ENCODE data around the gene FANCI.
"Not testable (repeated sequence)": the region's sequence is repeated elsewhere in the genome, so short reads cannot be mapped to it uniquely, and the experiment has no call there.

The FANCI gene

GRCh38 chr15:89225588-89225987, 18.2 kb upstream of the FANCI start:
- DNase-seq (ENCODE audit: low spot score), result no peak

- DNase-seq (ENCODE audit: low spot score), result no peak
These were observed 17.2 kb upstream of the FANCI start for GRCh38 chr15:89226359-89227221.

- DNase-seq (ENCODE audit: low spot score), result no peak
These were observed 16.4 kb upstream of the FANCI start for GRCh38 chr15:89227425-89227824.

- no peak for DNase-seq (ENCODE audit: low spot score)
These were observed 13.5 kb upstream of the FANCI start for GRCh38 chr15:89230277-89230676.

GRCh38 chr15:89231832-89232231, 11.9 kb upstream of the FANCI start:
- DNase-seq (ENCODE audit: low spot score), result no peak

- not testable (repeated sequence) for DNase-seq (ENCODE audit: low spot score)
These were observed 3.6 kb upstream of the FANCI start for GRCh38 chr15:89239883-89240810.

- no peak for DNase-seq (ENCODE audit: low spot score)
These were observed 611 bp upstream of the FANCI start for GRCh38 chr15:89243046-89243690.

GRCh38 chr15:89244574-89244903, 760 bp downstream of the FANCI start:
- no peak for DNase-seq (ENCODE audit: low spot score)

- DNase-seq (ENCODE audit: low spot score), result no peak
These were observed 3.7 kb downstream of the FANCI start for GRCh38 chr15:89247446-89247845.

GRCh38 chr15:89248584-89248983, 4.8 kb downstream of the FANCI start:
- DNase-seq (ENCODE audit: low spot score), result no peak

GRCh38 chr15:89250142-89250541, 6.4 kb downstream of the FANCI start:
- not testable (repeated sequence) for DNase-seq (ENCODE audit: low spot score)

GRCh38 chr15:89277281-89277680, 33.5 kb downstream of the FANCI start:
- not testable (repeated sequence) for DNase-seq (ENCODE audit: low spot score)

- no peak for DNase-seq (ENCODE audit: low spot score)
These were observed 34.5 kb downstream of the FANCI start for GRCh38 chr15:89278307-89278706.

GRCh38 chr15:89282631-89283030, 38.9 kb downstream of the FANCI start:
- DNase-seq (ENCODE audit: low spot score), result no peak

- no peak for DNase-seq (ENCODE audit: low spot score)
These were observed 39.4 kb downstream of the FANCI start for GRCh38 chr15:89283201-89283600.

GRCh38 chr15:89291934-89292438, 48.2 kb downstream of the FANCI start:
- no peak for DNase-seq (ENCODE audit: low spot score)

GRCh38 chr15:89293012-89293411, 49.2 kb downstream of the FANCI start:
- no peak for DNase-seq (ENCODE audit: low spot score)

- DNase-seq (ENCODE audit: low spot score), result no peak
These were observed 56.1 kb downstream of the FANCI start for GRCh38 chr15:89299896-89300295.

GRCh38 chr15:89301304-89302089, 57.7 kb downstream of the FANCI start:
- DNase-seq (ENCODE audit: low spot score), result no peak

GRCh38 chr15:89303986-89304385, 60.2 kb downstream of the FANCI start:
- no peak for DNase-seq (ENCODE audit: low spot score)

GRCh38 chr15:89305395-89305794, 61.6 kb downstream of the FANCI start:
- DNase-seq (ENCODE audit: low spot score), result no peak
